HepG2 (cell line): Measurements from ENCODE around the gene CAPG. TPM values are rescaled to one million over a fixed set of nuclear protein-coding genes. Genes with fewer than 3 reads are reported as not detected.

Source experiments
- CHD4 ChIP-seq: fragments of 200-600 bp; sonication (generic); IDR thresholded peaks from 2 replicates; pipeline ENCODE4 v1.7.0; 2017; ENCODE audit warnings: mild to moderate bottlenecking, low read length, borderline replicate concordance
- HMG20B ChIP-seq: conservative IDR thresholded peaks from 2 replicates; pipeline ENCODE4 v1.6.1; 2016; ENCODE audit warnings: missing genetic modification reagents, missing compliant biosample characterization
- KIAA2018 ChIP-seq: sonication (generic); formaldehyde crosslinking; IDR thresholded peaks from 2 replicates; pipeline ENCODE4 v1.5.0; 2020; ENCODE audit warnings: mild to moderate bottlenecking, missing genetic modification reagents, borderline replicate concordance
- NFAT5 ChIP-seq: sonication (generic); formaldehyde crosslinking; IDR thresholded peaks from 2 replicates; pipeline ENCODE4 v1.4.0; 2020; ENCODE audit warnings: missing genetic modification reagents
- PHF21A ChIP-seq: sonication (generic); formaldehyde crosslinking; IDR thresholded peaks from 2 replicates; pipeline ENCODE4 v1.5.0; 2020; ENCODE audit warnings: mild to moderate bottlenecking, missing genetic modification reagents
- PLRG1 ChIP-seq: fragments of 450-650 bp; conservative IDR thresholded peaks from 2 replicates; pipeline ENCODE4 v1.6.1; 2016
- ZNF501 ChIP-seq: sonication (generic); formaldehyde crosslinking; IDR thresholded peaks from 2 replicates; pipeline ENCODE4 v1.5.1; 2020; ENCODE audit warnings: mild to moderate bottlenecking, moderate library complexity, missing genetic modification reagents
- polyA plus RNA-seq, 8 experiments: library from polyadenylated mRNA; depleted of rRNA in 3 of 8; stranded (reverse) in 7 of 8; unstranded in 1 of 8; fragments of >200 nt; fragmentation: Illumina TruSeq in 4 of 8; extraction: Trizol in 4 of 8; gene quantifications; 2 replicates each; pipeline versions ENCODE4 v1.2.1 to v1.2.3, GENCODE V29; 2011 to 2016; ENCODE audit warnings: low read depth in 4 of 8, missing spikeins in 1 of 8, mixed read lengths in 1 of 8; ENCODE audit not compliant: insufficient read depth in 1 of 8
- total RNA-seq, 5 experiments: library from RNA; depleted of rRNA; stranded (reverse); fragments of >200 nt; fragmentation: Illumina TruSeq; extraction: Trizol; gene quantifications; 2 replicates each; pipeline ENCODE4 v1.2.3, GENCODE V29; 2016; ENCODE audit warnings: low read depth in 1 of 5
- TF ChIP-seq, protein P1 (sequence below): IDR thresholded peaks from 2 replicates; pipeline ENCODE4 v1.6.1; 2012; ENCODE audit warnings: low read depth, low read length, improper control_type of control experiment
- TF ChIP-seq, protein P2 (sequence below): sonication (generic); formaldehyde crosslinking; IDR thresholded peaks from 2 replicates; pipeline ENCODE4 v1.4.0; 2020; ENCODE audit warnings: mild to moderate bottlenecking, missing genetic modification reagents, borderline replicate concordance

CAPG gene
- total and polyA plus RNA-seq, 2 of the 13 experiments (the other 11 are each of a cell fraction or from before 2014, with no cell fraction given): 12.7 to 18.2 TPM

DNA sequence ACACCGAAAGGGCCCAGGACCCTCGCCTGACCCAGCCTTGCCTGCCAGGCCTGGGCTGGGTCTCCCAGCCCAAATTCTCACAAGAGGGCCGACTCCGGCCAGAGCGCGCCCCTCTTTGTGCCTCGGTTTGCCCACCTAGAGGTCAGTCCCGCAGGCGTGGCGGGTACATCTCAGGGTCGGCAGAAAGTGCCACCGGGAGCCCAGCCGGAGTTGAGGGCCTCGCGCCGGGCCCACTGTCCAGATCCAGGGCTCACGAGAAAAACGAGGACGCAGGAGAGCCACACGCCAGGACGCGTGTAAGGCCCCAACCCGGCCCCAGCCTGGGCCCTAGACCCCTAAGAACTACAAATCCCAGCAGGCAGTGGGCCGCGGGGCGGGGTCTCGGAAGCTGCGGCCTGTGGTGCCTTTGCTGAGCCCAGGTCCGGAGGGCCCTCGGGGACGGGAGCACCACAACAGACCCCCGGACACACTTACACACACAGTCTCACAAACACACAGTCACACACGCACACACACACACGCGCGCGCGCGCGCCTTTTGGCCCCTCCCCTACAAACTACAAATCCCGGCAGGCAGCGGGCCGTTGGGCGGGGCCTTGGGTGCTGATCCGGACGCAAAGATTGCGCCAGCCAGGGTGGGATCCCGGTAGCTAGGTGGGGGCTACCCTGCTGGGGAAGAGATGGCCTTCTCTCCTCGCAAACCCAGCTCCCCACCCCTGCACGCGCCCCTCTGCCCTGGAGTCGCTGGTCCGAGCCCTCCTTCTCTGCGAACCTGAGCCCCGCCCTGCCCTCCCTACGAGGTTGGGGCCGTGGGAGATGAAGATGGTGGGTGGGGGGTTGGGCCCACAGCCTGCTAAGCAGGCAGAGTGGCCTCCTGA is 8.2 kb upstream of the CAPG start, which contains the start of gene SH2D6 (continued):
- TF ChIP-seq KIAA2018 (CRISPR knock-in tag) (no peak), PLRG1 (no peak), ZNF501 (CRISPR knock-in tag) (peak; percentile 97; the same call in 1 of the 2 replicates), PHF21A (CRISPR knock-in tag) (peak; percentile 65), HMG20B (CRISPR knock-in tag) (no peak), NFAT5 (CRISPR knock-in tag) (peak; percentile 94), CHD4 (no peak)
- TF ChIP-seq, protein P1, sequence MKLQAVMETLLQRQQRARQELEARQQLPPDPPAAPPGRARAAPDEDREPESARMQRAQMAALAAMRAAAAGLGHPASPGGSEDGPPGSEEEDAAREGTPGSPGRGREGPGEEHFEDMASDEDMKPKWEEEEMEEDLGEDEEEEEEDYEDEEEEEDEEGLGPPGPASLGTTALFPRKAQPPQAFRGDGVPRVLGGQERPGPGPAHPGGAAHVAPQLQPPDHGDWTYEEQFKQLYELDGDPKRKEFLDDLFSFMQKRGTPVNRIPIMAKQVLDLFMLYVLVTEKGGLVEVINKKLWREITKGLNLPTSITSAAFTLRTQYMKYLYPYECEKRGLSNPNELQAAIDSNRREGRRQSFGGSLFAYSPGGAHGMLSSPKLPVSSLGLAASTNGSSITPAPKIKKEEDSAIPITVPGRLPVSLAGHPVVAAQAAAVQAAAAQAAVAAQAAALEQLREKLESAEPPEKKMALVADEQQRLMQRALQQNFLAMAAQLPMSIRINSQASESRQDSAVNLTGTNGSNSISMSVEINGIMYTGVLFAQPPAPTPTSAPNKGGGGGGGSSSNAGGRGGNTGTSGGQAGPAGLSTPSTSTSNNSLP: 0 out of 2 replicates have a peak, but pooled peaks have one; percentile 5
- TF ChIP-seq, protein P2, sequence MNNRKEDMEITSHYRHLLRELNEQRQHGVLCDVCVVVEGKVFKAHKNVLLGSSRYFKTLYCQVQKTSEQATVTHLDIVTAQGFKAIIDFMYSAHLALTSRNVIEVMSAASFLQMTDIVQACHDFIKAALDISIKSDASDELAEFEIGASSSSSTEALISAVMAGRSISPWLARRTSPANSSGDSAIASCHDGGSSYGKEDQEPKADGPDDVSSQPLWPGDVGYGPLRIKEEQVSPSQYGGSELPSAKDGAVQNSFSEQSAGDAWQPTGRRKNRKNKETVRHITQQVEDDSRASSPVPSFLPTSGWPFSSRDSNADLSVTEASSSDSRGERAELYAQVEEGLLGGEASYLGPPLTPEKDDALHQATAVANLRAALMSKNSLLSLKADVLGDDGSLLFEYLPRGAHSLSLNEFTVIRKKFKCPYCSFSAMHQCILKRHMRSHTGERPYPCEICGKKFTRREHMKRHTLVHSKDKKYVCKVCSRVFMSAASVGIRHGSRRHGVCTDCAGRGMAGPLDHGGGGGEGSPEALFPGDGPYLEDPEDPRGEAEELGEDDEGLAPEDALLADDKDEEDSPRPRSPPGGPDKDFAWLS (CRISPR knock-in tag): no peak
